ENCODE data around the gene ATF7IP2.
"Not testable (repeated sequence)": the region's sequence is repeated elsewhere in the genome, so short reads cannot be mapped to it uniquely, and the experiment has no call there.

The ATF7IP2 gene

DNA sequence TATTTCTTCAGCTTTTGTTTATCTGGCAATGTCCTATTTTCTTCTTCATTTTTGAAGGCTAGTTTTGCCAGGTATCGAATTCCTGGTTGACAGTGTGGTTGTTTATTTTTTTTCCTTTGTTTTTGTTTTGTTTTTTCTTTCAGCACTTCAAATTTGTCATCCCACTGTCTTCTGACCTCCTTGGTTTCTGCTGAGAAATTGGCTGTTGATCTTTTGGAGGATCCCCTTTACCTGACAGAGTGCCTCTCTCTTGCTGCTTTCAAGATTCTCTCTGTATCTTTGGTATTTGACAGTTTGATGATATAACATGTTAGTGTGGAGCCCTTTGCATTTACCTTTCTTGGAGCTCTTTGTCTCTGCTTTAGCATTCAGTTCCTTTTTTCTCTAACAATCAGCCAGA lies 9.6 kb upstream of the ATF7IP2 start:
- no peak for DNase-seq (ENCODE audit: low spot score)

DNA sequence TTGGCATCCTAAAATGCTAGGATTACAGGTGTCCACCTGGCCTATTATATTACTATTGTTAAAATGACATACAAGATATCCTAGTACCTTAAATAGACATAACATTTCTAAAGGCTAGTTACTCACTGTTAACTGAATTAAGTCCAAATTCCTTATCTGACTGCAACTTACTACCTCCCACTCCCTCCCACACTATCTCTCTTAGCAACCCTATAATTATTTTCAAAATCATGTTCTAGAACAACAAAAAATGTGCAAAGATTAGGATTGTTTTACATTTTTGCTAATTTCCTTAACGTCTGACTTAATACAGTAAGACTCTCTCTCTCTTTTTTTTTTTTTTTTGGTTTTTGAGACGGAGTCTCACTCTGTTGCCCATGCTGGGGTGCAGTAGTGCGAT lies 2.2 kb upstream of the ATF7IP2 start:
- DNase-seq (ENCODE audit: low spot score): no peak

DNA sequence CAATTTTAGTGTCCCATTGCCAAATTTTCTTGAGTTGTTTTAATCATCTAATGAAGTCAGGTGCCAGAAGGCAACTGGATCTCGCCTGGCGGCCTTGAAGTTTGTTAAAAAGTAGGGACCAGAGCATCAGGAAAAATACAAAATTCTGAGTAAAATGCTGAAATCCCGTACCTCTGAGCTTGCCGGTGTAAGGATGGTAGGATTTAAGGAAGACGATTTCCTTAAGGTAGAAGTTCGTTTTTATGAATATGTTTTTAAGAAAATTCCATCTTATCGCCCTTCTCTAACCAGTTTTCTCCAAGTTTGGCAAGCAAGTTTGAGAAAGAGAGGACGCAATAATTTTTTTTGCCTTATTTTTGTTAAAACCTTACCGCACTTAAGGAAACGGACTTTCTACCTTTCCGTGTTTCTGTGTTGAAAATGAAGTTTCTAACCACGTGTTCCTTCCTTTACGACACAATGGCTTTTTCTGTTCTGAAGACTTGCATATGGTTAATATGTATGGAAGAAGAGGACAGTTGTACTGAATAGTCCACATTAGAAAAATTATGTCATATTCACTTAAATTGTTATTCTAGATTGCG lies 748 bp downstream of the ATF7IP2 start:
- DNase-seq (ENCODE audit: low spot score): no peak

DNA sequence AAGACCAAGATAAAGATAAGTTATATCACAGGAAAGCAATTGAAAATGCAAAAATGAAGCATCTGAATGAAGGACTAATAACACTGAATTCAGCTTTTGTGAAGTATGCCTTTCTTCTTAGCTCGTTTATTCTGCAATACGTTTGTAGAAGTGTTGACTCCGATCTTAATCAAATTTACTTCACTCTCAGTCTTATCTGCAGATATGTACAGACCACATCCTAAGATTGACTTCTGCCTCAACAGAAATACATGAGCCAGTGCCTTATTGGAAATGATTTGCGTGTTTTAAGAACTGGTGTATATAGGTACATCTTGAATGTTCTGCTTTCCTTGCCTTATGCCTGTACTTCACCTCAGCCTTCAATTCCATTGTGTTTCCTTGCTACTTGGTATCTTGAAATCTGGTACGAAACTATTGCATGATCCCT lies 1.3 kb downstream of the ATF7IP2 start:
- DNase-seq (ENCODE audit: low spot score): no peak

DNA sequence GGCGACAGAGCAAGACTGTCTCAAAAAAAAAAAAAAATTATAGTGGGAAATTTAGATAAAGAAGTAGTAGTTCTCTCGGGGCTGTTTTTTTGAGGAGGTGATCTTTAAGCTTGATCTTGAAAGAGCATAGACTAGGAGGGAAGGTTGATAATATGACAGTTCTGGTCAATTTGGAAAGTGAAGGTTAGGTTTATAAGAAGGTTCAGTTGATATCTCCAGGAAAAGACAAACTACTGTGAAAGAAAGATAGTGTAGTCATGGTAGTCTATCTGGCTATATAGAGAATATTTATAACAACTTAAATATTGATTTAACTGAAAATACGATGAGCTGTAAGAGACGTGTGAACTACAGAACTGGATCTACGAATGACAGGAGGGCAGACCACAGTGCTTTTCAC lies 3.1 kb downstream of the ATF7IP2 start:
- no peak for DNase-seq (ENCODE audit: low spot score)

DNA sequence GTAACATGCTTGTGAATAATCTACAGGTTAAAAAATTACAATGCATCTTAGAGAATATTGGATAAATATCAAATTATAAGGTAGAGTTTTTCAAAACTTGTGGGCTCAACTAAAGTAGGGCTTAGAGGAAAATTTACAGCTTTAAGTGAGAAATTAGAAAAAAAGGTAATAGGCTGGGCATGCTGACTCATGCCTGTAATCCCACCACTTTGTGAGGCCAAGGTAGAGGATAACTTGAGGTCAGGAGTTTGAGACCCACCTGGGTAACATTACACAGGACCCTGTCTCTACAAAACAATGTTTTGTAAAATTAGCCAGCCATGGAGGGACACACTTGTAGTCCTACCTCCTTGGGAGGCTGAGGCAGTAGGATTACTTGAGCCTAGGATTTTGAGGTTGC lies 4.5 kb downstream of the ATF7IP2 start:
- no peak for DNase-seq (ENCODE audit: low spot score)

DNA sequence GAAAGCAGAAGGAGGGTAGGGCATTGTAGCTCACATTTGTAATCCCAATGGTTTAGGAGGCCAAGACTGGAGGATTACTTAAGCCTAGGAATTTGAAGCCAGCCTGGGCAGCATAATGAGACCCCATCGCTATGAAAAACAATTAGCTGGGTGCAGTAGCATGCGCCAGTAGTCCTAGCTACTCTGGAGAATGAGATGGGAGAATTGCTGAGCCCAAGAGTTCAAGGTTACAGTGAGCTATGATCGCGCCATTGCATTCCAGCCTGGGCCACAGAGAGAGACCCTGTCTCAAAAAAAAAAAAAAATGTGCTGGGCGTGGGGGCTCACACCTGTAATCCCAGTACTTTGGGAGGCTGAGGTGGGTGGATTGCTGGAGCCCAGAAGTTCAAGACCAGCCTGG lies 5.0 kb downstream of the ATF7IP2 start:
- DNase-seq (ENCODE audit: low spot score): no peak

DNA sequence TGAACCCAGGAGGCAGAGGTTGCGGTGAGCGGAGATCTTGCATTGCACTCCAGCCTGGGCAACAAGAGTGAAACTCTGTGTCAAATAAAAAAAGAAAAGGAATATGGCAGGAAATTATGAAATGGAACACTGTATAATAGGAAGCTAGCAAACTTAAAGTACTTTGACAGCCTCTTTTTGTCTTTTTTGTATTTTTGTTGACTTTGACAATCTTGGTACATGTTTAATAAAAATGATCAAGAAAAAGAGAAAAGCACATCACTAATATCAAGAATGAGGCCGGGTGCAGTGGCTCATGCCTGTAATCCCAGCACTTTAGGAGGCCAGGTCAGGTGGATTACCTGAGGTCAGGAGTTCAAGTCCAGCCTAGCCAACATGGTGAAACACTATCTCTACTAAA lies 5.5 kb downstream of the ATF7IP2 start:
- no peak for DNase-seq (ENCODE audit: low spot score)

DNA sequence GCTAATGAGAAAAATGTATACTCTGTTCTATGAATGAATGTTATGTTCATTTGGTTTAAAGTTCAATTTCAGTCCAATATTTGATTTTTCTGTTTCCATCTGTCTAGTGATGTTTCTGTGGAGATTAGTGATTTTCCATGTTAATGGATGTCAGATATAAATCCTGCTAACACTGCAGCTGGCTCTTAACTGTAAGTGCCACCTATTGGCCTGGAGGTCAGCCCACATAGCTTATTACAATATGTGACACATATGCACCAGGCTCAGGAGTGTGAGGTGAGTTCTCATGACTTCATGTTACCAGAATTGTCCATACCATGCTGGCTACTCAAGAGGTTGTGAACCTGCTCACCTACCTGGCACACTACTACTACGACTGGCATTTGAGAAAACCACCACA lies 17.1 kb downstream of the ATF7IP2 start:
- DNase-seq (ENCODE audit: low spot score): no peak

DNA sequence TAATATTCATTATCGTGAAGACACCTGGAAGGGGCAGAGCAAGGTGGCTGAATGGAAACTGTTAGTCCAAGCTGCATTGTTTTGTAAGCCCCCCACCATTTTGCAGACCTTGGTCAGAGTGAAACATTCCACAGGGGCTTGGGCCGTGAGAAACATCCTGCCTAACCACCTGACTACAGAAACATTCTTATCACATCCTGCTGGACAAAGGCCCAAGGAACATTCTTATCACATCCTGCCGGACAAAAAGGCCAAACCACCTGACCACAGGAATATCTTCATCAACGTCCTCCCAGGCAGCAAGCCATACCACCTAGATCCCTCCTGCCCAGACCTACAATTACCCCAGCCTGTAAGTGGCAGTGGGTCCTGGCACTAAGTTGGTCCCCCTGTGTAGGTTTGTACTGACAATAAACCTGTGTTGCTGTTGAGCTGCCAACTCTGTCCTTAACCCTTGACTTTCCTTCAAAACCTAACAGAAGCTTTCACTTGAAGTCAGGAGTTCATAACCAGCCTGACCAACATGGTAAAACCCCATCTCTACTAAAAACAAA lies 19.6 kb downstream of the ATF7IP2 start:
- no peak for DNase-seq (ENCODE audit: low spot score)

DNA sequence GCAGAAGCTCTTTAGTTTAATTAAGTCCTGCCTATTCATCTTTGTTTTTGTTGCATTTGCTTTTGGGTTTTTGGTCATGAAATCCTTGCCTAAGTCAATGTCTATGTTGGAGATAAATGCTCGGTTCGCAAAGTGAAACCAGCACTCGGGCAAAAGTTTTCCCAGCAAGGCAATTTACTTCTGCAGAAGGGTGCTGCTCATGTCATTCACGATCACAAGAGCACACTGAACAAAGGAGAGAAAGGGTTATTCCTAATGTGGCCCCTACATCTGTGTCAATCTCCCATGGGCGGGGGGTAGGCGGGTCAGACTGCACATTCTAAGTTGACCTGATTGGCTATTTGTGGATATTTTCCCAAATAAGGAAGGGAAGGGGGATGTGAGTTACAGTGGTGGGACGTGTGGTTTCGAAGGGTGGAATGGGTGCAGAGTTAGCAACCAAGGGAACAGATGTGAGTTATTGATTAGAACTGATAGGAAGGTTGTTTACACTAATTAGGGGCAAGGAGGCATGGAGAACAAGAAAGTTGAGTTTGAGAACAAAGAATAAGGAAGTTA lies 23.0 kb downstream of the ATF7IP2 start:
- DNase-seq (ENCODE audit: low spot score): no peak

DNA sequence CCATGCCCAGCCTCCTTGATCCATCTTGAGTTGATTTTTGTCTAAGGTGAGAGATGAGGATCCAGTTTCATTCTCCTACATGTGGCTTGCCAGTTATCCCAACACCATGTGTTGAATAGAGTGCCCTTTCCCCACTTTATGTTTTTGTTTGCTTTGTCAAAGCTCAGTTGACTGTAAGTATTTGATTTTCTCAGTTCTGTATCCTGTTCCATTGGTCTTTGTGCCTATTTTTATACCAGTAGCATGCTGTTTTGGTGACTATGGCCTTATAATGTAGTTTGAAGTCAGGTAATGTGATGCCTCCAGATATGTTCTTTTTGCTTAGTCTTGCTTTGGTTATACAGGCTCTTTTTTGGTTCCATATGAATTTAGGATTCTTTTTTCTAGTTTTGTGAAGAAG lies 23.9 kb downstream of the ATF7IP2 start:
- DNase-seq (ENCODE audit: low spot score): not testable (repeated sequence)

DNA sequence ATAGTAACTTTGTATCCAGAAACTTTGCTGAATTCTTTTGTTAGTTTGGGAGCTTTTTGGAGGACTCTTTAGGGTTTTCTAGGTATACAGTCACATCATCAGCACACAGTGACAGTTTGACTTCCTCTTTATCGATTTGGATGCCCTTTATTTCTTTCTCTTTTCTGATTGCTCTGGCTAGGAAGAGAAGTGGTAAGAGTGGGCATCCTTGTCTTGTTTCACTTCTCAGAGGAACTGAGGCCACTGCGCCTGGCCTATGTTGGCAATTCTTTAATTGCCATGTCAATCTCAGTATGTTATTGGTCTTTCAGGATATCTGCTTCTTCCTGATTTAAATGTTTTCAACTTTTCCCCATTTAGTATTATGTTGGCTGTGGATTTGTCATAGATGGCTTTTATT lies 24.6 kb downstream of the ATF7IP2 start:
- DNase-seq (ENCODE audit: low spot score): no peak

DNA sequence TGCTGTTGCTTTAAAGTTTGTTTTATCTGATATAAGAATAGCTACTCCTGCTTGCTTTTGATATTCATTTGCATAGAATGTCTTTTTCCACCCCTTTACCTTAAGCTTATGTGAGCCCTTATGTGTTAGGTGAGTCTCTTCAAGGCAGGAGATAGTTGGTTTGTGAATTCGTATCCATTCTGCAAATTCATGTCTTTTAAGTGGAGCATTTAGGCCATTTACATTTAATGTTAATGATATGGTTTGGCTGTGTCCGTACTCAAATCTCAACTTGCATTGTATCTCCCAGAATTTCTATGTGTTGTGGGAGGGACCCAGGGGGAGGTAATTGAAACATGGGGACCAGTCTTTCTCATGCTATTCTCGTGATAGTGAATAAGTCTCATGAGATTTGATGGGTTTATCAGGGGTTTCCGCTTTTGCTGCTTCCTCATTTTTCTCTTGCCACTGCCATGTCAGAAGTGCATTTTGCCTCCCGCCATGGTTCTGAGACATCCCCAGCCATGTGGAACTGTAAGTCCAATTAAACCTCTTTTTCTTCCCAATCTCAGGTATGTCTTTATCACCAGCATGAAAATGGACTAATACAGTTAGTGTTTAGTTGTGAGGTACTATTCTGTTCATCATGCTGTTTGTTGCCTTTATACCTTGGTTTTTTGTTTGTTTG lies 27.2 kb downstream of the ATF7IP2 start:
- DNase-seq (ENCODE audit: low spot score): no peak

DNA sequence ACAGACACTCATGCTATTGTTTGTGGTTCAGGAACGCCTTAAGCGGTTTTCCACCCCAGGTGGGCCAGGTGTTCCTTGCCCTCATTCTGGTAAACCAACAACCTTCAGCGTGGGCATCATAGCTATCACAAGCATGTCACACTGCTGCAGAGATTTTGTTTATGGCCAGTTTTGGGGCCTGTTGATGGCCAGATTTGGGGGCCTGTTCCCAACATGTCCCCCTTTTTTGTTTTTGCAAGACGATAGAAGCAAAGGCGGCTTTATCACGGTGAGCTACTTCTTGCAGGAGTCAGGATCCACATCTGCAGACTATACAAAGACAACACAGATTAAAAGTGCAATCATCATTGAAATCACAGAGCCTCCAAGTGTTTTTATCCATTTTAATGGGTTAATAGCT lies 32.3 kb downstream of the ATF7IP2 start:
- DNase-seq (ENCODE audit: low spot score): not testable (repeated sequence)

DNA sequence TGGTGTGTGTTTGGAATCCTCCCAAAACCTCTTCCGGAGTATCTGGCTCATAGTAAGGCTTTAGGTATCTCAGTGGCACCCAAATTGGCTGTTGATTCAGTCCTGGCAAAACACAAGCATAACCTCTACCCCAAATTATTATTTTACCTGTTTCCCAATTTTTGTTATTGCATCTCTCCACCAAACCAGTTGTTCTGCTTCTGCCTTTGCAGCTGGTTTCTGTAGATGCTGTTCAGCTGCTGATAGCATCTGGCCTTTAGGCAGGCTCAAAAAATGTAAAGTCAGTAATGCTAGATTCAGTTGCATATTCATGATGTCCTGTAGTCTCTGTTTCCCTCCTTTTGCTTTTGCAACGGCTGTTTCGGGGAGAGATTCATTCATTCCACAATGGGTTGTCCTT lies 33.8 kb downstream of the ATF7IP2 start:
- DNase-seq (ENCODE audit: low spot score): no peak

DNA sequence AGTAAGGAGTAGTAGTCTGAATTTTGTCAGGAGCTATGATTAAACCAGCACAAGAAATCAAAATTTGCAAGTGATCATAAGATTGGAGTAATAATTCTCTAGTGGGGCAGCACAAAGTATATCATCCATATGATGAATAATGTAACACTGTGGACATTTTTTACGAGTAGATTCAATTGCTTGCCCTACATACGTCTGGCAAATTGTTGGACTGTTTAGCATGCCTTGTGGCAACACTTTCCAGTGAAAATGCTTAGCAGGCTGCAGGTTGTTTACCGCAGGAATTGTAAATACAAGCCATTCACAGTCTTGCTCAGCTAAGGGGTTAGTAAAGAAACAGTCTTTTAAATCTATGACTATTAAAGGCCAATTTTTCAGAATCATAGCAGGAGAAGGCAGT lies 35.7 kb downstream of the ATF7IP2 start:
- no peak for DNase-seq (ENCODE audit: low spot score)

DNA sequence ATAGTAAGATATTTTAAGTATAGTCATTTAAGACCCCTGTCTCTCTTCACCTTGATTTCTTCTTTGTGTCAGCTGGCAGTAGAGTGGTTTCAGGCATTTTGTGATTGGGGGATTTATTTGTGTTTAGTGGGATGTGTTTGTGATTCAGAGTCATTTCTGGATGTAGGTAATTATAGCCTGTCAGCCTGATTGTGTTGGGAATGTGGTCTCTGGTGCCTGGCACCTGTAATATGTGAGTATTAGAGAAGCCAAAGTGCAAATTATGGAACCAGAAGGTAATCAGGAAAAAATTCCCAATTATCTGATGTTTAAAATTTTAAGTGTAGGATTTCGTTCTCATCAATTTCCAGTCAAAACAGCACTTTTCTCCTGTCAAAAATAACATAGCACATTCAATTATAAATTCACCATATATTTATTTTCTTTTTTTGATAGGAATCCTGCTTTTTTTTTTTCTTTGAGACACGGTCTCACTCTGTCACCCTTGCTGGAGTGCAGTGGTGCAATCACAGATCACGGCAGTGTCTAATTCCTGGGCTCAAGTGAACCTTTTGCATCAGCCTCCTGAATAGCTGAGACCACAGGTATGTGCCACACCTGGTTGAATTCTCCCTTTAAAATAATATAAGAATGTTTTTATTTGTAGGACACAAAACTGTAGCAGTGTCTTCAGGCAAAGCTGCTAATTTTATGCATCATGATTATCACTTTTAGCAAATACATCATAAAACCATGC lies 42.7 kb downstream of the ATF7IP2 start:
- DNase-seq (ENCODE audit: low spot score): no peak

DNA sequence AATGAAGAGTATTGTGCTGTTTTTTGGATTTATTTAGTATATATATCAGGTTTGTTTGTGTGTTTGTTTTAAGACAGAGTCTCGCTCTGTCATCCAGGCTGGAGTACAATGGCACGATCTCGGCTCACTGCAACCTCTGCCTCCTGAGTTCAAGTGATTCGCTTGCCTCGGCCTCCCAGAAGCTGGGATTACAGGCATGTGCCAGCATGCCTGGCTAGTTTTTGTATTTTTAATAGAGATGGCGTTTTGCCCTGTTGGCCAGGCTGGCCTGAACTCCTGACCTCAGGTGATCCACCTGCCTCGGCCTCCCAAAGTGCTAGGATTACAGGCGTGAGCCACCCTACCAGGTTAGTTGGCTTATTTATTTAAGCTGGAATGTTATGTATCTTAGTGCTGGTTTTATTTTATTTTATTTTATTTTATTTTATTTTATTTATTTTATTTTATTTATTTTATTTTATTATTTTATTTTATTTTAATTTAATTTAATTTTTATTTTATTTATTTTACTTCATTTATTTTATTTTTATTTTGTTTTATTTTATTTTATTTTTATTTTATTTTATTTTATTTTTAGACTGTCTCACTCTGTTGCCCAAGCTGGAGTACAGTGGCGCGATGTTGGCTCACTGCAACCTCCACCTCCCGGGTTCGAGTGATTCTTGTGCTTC lies 43.6 kb downstream of the ATF7IP2 start:
- DNase-seq (ENCODE audit: low spot score): not testable (repeated sequence)

DNA sequence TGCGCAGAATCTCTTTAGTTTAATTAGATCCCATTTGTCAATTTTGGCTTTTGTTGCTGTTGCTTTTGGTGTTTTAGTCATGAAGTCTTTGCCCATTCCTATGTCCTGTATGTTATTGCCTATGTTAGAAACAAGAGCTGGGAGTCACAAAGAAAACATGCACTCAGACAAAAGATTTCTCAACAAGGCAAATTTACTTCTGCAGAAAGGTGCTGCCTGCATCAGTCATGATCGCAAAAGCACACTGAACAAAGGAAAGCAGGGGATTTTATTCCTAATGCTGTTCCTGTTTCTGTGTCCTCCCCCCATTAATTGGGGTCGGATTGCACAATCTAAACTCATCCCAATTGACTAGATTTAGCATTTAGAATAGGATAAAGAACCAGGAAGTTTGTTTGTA lies 55.9 kb downstream of the ATF7IP2 start:
- DNase-seq (ENCODE audit: low spot score): no peak

DNA sequence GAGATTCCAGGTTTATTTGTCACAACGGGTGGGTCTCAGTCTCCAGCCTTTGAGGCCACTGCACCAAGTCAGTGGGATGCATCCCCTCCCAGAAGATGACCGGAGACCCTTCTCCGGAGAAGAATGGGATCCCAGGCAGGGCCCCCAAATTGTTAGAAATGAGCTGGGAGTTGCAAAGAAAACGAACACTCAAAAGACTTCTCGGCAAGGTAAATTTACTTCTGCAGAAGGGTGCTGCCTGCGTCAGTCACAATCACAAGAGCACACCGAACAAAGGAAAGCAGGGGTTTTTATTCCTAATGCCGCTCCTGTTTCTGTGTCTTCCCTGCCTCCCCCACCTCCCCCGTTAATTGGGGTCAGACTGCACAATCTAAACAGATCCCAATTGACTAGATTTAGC lies 61.4 kb downstream of the ATF7IP2 start:
- DNase-seq (ENCODE audit: low spot score): no peak
